Gastroesophageal sphincter (tissue), 4 donors: ENCODE results near the gene SRR. TPM values are rescaled to one million over a fixed set of nuclear protein-coding genes. Genes with fewer than 3 reads are reported as not detected.

Source experiments
- ATAC-seq: fragments of 150-250 bp; one replicate; pipeline ENCODE4 v1.9.1; 2016; ENCODE audit warnings: mild to moderate bottlenecking, moderate library complexity
- H3K27ac ChIP-seq, 4 donors: fragments of 200-600 bp; sonication (generic) in 3 of 4; 1 replicate in 3 of 4; 2 replicates in 1 of 4; pipeline ENCODE4 v1.5.1; 2016 to 2019
- H3K27me3 ChIP-seq: fragments of 200-600 bp; sonication (generic); one replicate; pipeline ENCODE4 v1.5.1; 2019
- H3K36me3 ChIP-seq, 2 donors: fragments of 200-600 bp; sonication (generic); one replicate each; pipeline ENCODE4 v1.5.1; 2019; ENCODE audit warnings: control low read depth in 1 of 2
- H3K4me1 ChIP-seq, 3 donors: fragments of 200-600 bp; sonication (generic); 1 replicate in 2 of 3; 2 replicates in 1 of 3; pipeline ENCODE4 v1.5.1; 2016 to 2019; ENCODE audit warnings: control low read depth in 2 of 3
- H3K4me3 ChIP-seq, 2 donors: fragments of 200-600 bp; sonication (generic); one replicate each; pipeline ENCODE4 v1.5.1; 2019; ENCODE audit warnings: mild to moderate bottlenecking in 1 of 2, moderate library complexity in 1 of 2
- H3K9me3 ChIP-seq, 3 donors: fragments of 200-600 bp; sonication (generic); one replicate each; pipeline ENCODE4 v1.5.1; 2017 to 2019; ENCODE audit warnings: control low read depth in 2 of 3
- EP300 ChIP-seq: sonication (generic); formaldehyde crosslinking; IDR thresholded peaks from one replicate; pipeline ENCODE4 v1.6.1; 2017; ENCODE audit warnings: antibody characterized with exemption, mild to moderate bottlenecking
- POLR2A ChIP-seq, 2 donors: fragments of 450-650 bp; IDR thresholded peaks; one replicate each; pipeline ENCODE4 v1.6.1; 2017; ENCODE audit warnings: antibody characterized with exemption in 2 of 2, mild to moderate bottlenecking in 2 of 2, moderate library complexity in 1 of 2
- POLR2AphosphoS5 ChIP-seq: sonication (generic); formaldehyde crosslinking; IDR thresholded peaks from one replicate; pipeline ENCODE4 v1.6.1; 2017; ENCODE audit warnings: antibody characterized with exemption
- WGBS, 2 donors: methylation state at CpG; one replicate each; pipeline ENCODE4 v1.1.5; 2018; ENCODE audit warnings: low coverage in 1 of 2; 5-methylcytosine and 5-hydroxymethylcytosine counted together
- total RNA-seq, 4 donors: library from RNA; depleted of rRNA; stranded (reverse); fragments of >200 nt; gene quantifications; one replicate each; pipeline ENCODE4 v1.1.0, GENCODE V29; 2016
- TF ChIP-seq, protein P1 (sequence below), 4 experiments: fragments of 200-600 bp in 2 of 4; fragments of 450-650 bp in 2 of 4; sonication (generic) in 1 of 4; IDR thresholded peaks; one replicate each; pipeline ENCODE4 v1.5.1; 2017 to 2019; ENCODE audit warnings: antibody characterized with exemption in 4 of 4, mild to moderate bottlenecking in 2 of 4, moderate library complexity in 2 of 4

The SRR gene
- total RNA-seq, 4 donors from 2014 or later: 13.7 to 38.8 (median 16.9) TPM

DNA sequence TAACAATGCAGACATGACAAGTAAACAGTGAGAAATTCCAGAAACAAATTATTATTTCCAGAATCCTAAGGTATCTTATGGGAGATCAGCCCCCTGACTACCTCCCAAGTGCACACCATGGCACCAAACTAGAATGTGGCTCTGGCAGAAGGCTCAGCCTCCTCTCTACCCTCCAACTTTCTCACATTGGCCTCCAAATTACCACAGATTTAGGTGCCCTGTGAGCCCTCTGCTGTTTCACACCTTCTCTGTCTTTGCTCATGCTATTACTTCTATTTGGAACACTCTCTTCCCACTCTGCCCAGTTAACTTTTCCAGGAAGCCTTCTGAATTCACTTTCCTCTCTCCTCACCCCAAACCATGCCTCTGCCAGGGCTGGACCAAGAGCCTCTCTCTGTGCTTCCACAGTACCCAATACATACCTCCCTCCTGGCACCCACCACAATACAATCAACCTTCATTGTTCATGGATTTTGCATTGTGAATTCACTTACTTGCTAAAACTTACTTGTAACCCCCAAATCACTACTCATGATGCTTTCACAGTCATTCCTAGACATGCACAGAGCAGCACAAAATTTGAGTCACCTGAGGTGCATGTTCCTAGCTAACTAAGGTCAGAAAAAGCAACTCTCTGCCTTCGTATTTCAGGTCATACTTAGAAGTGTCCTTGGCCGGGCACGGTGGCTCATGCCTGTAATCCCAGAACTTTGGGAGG is 31.6 kb upstream of the SRR start:
- ATAC-seq: no peak
- Histone ChIP-seq H3K9me3 (no peaks in the 10 kb centered on the region), H3K27ac (no peak overlapping the region), H3K4me1 (peaks cover 0 to 15% (median 0%) of the 10 kb centered on the region in 3 donors), H3K4me3 (no peak overlapping the region), H3K27me3 (no peaks in the 10 kb centered on the region), H3K36me3 (peaks cover 0 to 70% of the 10 kb centered on the region in 2 donors)
- TF ChIP-seq, protein P1, sequence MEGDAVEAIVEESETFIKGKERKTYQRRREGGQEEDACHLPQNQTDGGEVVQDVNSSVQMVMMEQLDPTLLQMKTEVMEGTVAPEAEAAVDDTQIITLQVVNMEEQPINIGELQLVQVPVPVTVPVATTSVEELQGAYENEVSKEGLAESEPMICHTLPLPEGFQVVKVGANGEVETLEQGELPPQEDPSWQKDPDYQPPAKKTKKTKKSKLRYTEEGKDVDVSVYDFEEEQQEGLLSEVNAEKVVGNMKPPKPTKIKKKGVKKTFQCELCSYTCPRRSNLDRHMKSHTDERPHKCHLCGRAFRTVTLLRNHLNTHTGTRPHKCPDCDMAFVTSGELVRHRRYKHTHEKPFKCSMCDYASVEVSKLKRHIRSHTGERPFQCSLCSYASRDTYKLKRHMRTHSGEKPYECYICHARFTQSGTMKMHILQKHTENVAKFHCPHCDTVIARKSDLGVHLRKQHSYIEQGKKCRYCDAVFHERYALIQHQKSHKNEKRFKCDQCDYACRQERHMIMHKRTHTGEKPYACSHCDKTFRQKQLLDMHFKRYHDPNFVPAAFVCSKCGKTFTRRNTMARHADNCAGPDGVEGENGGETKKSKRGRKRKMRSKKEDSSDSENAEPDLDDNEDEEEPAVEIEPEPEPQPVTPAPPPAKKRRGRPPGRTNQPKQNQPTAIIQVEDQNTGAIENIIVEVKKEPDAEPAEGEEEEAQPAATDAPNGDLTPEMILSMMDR (IDR thresholded peaks at IDR 0.05): no peak
- TF ChIP-seq POLR2A (IDR thresholded peaks at IDR 0.05) (no peak), EP300 (no peak)
- 100% methylated on average over 2 of the region's 3 CpGs; no CpG with 5 or more reads in 1 of the 2 donors for WGBS, 2 donors

DNA sequence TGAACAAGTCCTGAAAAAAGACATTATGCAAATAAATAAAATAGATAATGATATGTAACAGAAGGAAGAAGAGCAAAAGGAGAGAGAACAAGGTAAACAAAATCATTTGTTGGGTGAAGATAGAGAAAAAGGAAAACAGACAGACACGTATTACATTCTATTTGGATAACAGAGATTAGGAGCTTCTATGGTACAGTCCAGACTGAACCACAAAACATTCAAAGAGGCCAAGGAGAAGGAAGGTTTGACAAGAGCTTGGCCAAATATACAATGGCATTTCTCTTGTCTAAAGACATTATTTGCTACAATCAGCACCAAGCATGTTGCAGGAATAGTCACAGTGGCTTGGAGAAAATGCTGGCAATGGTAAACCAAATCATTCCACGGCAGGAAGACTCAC is 29.3 kb upstream of the SRR start:
- Histone ChIP-seq H3K27ac (no peak overlapping the region), H3K27me3 (no peaks in the 10 kb centered on the region), H3K36me3 (peaks cover 0 to 75% of the 10 kb centered on the region in 2 donors), H3K4me3 (no peak overlapping the region), H3K9me3 (no peaks in the 10 kb centered on the region), H3K4me1 (peaks cover 0 to 15% (median 0%) of the 10 kb centered on the region in 3 donors)
- WGBS, 2 donors: 69 to 70% methylated on average over 2 of the region's 2 CpGs
- no peak for ATAC-seq
- TF ChIP-seq POLR2A (IDR thresholded peaks at IDR 0.05): no peak
- TF ChIP-seq, protein P1 (IDR thresholded peaks at IDR 0.05): no peak
- TF ChIP-seq POLR2AphosphoS5: no peak
- TF ChIP-seq EP300: no peak

- no peaks in the 10 kb centered on the region for H3K27me3 ChIP-seq
- peak overlapping the region in 3 of 4 donors; percentile 27 to 43 (median 42) for H3K27ac ChIP-seq
- H3K4me3 ChIP-seq: no peak overlapping the region
- TF ChIP-seq POLR2A (IDR thresholded peaks at IDR 0.05) (no peak), POLR2AphosphoS5 (no peak), EP300 (no peak)
- TF ChIP-seq, protein P1 (IDR thresholded peaks at IDR 0.05): no peak
- 14 to 80% methylated on average over 1 of the region's 1 CpG for WGBS, 2 donors
- no peaks in the 10 kb centered on the region for H3K9me3 ChIP-seq
- H3K4me1 ChIP-seq: peaks cover 0 to 15% (median 0%) of the 10 kb centered on the region in 3 donors
- H3K36me3 ChIP-seq: peaks cover 0 to 75% of the 10 kb centered on the region in 2 donors
- ATAC-seq: no peak
These were observed 28.0 kb upstream of the SRR start for GRCh38 chr17:2275722-2276121.

- no peak for ATAC-seq
- no peak overlapping the region for H3K27ac ChIP-seq
- 91 to 96% methylated on average over 5 to 9 of the region's 9 CpGs for WGBS, 2 donors
- peaks cover 5 to 85% of the 10 kb centered on the region in 2 donors for H3K36me3 ChIP-seq
- no peak overlapping the region for H3K4me3 ChIP-seq
- TF ChIP-seq EP300 (no peak), POLR2AphosphoS5 (no peak), POLR2A (IDR thresholded peaks at IDR 0.05) (no peak)
- TF ChIP-seq, protein P1 (IDR thresholded peaks at IDR 0.05): no peak
- H3K9me3 ChIP-seq: no peaks in the 10 kb centered on the region
- H3K4me1 ChIP-seq: peaks cover 0 to 25% (median 0%) of the 10 kb centered on the region in 3 donors
- H3K27me3 ChIP-seq: no peaks in the 10 kb centered on the region
These were observed 26.1 kb upstream of the SRR start for GRCh38 chr17:2277429-2278170.
